GM19463 (cell line): ENCODE measurements around the gene TNPO2.

Experiments
- ATAC-seq: cut with Tn5 transposase; IDR thresholded peaks from one replicate; pipeline ENCODE4 v1.9.1; 2021; ENCODE audit warnings: mild to moderate bottlenecking, moderate library complexity; ENCODE audit not compliant: unreplicated experiment

TNPO2 gene

DNA sequence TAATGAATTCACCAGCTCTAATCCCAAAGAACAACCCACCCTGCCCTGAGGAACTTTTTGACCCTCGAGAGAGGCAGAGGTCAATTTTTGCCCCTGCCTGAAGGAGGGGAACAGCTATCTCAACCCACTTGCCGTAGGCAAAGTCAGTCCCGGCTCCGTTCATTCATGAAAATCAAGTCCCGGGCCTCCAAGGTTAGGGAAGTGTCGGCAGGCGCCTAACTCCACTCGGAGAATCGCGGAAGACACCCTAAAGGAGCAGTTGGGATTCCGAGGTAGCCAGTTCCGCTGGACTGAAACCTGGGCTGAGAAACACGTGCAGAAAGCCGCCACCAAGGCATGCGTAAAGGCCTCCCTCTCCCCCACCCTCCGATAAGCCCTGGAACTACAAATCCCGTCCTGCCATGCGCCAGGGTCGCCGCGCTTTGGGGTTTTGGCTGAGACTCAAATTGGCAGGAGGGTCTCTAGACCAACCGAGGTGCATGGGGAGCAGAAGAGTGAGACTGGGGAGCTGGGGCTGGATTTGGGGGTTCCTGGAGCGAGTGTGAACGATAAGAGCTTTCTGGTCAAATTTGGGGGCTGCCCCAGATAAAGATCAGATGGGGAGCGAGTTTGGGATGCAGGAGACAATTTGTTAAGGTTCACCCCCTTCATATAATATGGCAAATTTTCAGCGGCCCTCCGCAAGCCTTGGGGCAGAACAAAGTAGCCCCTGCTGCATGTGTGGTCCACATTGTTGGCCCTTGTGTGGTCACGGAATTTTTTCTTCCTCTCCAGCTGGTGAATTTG, at the start of gene TNPO2:
TSS of gene TNPO2 (minus strand) at position 292 of the 786 bp plus-strand sequence. CDS start 2,955 bp downstream, outside the sequence.
- no peak for ATAC-seq

DNA sequence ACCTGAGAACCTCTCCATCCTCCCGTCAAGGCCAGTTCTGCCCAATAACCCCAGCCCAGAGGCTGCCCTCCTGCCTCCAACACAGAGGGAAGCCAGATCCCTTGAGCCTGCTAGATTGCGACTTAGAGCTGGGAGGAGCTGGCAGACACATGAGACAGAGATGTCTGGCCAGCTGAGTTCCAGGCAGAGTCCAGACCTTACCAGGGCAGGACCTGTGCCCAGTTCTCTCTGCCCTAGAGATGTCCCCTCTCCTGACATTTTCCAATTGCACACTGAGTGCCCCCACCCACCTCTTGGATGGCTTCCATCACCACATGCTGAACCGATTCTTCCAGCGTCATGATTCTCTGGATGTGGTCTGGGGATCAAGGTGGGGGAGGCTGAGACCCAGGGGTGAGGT, 48.6 kb upstream of the TNPO2 start:
- ATAC-seq = no peak

DNA sequence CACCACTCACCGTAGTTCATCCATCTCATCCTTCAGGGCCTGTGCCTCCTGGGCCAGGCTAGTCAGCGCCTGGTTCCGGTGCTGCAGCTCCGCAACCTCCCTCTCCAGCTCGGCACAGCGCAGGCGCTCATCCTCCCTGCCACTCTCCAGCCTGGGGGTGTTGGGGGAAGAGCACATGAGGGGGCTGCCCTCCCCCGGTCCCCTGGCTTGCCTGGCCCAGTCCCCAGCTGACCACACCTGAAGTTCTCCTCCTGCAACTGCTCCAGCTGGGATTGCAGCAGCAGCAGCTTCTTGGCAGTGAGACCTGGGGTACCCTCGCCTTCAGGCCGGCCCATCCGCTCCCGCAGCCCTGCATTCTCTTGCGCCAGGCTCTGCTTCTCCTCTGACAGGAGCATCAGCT, 47.2 kb upstream of the TNPO2 start:
- ATAC-seq = no peak

DNA sequence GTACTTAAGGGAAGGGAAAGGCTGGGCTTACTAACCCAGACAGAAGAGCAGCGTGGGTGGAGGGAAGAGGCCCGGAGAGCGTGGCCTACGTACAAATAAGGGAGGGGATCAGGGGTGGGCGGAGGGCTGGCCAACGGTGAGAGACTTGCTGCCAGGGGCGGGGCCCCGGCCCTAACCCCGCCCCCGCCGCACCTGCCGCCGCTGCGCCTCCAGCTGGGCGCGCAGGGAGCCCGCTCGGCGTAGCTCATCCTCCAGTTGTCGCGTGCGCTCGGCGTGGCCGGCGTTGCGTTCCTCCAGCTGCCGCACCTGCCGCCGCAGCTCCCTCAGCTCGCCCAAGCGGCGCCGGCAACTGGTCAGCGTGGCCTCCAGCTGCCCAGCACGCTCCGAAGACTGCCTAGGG, 46.0 kb upstream of the TNPO2 start:
- ATAC-seq = no peak

DNA sequence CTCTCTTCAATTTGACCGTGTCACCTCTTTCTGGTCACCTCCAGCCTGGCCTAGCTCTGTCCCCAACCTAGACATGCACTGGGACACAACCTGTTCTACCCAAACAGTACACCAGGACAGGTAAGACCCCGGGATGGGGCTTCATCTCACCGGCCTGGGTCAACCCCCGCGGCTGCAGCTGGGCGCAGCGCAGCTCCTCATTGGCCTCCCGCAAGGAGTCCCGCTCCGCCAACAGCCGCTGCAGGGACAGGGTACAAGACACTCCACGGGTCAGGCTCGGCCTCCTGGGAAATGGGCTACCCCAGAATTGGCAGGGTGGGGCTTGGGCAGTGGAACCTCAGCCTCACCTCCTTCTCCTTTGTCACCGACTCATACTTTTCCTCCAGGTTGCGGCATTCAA, 43.9 kb upstream of the TNPO2 start:
- no peak for ATAC-seq

DNA sequence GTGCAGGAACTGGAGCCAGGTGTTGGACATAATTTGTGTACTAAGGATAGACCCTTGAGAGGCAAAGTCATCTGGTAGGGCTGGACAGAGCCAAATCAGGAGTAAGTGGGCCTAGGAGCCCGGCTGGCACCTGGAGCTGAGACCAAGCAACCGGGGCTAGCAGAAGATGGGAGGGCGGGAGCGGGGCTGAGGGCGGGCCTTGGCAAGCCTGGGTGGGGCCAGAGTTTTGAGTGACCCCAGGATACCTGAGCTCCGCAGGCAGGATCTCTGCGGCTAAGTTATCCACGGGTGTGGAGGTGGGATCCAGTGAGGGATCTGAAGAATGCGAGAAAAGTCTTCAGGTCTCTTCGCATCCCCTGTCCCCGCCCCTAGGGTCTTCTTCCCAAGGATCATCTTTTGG, 43.4 kb upstream of the TNPO2 start:
- no peak for ATAC-seq

DNA sequence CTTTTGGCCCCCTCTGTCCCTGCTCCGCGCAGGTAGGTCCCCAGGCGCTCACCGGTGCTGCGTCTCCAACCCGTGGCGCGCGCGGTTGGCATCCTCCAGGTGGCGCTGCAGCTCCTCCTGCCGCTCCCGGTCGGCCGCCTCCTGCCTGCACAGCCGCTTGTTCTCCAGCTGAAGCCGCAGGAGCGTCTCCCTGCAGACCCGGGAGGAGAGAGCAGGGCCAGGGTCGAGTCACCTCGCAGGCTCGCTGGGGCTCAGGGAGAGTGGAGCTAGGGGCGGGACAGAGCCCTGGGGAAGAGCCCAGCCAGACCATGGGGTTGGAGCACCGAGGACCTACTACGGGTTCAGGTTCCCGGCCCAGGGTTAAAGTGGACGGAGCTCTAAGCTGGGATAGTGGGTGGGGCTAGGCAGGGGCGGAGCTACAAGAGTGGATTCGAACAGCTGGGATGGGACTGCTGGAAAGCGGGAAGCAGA, 42.4 kb upstream of the TNPO2 start:
- peak; percentile 42 for ATAC-seq

DNA sequence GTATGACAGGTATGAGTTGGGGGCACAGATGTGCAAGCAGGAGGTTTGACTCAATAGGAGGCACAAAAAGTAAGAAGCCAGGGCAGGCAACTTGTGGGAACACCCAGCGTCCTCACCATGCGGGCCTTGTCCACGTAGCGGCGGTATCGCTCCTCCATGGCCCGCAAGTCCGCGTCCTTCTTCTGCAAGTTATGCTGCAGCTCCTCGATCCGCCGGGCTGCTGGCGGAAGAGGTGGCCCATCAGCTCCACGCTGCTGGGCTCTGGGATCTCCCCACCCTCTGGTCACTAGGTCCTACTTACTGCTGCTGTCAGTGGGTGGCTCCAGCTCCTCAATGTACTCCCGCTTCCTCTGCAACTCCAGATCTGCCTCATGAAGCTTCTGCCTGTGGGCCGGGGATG, 41.0 kb upstream of the TNPO2 start:
- ATAC-seq = no peak

DNA sequence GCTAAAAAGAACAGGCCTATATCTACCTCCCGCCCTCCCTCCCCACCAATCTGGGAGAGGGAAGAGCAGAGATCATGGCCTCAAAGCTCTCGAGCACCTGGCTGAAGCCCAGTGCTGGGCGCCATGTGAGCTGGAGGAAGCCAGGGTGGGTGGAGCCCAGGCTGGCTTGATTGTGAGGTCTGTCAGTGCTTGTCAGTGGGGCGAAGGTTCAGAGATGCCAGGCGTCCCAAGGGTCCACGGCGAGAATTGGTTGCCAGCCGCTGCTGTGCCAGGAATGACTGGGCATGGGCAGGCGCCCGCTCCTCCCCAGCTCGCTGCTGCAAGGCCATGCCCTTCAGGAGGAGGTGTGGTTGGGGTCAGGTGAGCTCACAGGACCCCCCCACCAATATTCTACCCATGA, 39.4 kb upstream of the TNPO2 start:
- ATAC-seq = no peak

DNA sequence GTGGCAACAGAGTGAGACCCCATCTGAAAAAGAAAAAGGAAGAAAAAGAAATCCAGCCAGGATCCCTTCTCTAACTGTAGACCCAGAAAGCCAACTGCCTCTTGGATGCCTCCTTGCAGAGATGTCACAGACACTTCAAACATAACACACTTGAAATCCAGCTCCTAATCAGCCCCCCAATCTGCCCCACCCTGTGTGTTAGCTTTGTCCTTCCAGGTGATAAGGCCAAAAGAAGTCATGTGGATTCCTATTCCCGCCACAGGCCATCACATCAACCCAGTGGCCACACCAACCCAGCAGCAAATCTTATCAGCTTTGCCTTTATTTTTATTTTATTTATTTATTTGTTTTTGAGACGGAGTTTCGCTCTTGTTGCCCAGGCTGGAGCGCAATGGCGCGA, 36.0 kb upstream of the TNPO2 start:
- no peak for ATAC-seq

DNA sequence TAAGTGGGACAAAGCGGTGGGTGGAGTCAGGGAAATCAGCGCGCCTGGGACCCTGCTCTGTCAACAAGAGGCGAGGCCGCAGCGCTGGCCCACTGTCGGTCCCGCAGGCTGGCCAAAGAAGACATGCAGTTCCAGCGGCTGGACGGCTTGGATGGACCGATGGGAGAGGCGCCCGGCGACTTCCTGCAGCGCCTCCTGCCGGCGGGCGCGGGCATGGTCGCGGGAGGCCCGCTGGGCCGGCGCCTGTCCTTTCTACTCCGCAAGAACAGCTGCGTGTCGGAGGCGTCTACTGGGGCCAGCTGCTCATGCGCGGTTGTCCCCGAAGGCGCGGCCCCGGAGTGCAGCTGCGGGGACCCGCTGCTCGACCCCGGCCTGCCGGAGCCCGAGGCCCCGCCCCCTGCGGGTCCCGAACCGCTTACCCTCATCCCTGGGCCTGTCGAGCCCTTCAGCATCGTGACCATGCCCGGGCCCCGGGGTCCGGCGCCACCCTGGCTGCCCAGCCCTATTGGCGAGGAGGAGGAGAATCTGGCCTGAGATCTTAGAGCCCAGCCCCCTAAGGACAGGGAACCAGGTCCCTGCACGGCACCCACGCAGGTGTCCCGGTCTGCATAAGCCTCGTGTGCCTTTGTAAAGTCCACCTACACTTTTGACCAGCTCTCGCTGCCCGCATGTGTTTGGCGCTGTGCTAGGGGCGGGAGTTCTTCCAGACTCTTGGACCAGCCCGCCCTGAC, 34.0 kb upstream of the TNPO2 start:
- no peak for ATAC-seq

DNA sequence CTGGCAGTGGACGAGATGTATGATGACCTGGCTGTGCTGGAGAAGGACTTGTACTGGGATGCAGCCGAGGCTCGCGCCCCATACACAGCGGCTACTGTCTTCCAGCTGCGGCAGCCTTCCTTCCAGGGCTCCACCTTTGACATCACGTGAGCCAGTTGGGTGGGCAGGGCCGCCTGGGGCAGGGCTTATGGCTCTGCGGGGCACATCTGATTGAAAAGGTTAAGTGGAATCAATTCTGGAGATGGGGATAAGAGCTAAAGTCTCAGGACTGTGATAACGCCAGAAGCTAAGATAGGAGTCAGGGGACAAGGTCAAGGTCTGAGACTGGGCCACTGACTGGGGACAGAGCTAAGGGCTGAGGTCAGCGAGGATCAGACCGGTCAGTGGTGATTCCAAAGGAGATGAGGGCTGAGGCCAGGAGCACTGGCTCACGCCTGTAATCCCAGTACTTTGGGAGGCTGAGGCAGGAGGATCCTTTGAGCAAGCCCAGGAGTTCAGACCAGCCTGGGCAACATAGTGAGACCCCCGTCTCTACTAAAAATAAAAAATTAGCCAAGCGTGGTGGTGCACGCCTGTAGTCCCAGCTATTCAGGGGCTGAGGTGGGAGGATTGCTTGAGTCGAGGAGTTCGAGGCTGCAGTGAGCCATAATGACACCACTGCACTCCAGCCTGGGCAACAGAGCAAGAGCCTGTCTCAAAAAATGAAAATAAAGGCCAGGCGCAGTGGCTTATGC, 32.6 kb upstream of the TNPO2 start:
- ATAC-seq = no peak

DNA sequence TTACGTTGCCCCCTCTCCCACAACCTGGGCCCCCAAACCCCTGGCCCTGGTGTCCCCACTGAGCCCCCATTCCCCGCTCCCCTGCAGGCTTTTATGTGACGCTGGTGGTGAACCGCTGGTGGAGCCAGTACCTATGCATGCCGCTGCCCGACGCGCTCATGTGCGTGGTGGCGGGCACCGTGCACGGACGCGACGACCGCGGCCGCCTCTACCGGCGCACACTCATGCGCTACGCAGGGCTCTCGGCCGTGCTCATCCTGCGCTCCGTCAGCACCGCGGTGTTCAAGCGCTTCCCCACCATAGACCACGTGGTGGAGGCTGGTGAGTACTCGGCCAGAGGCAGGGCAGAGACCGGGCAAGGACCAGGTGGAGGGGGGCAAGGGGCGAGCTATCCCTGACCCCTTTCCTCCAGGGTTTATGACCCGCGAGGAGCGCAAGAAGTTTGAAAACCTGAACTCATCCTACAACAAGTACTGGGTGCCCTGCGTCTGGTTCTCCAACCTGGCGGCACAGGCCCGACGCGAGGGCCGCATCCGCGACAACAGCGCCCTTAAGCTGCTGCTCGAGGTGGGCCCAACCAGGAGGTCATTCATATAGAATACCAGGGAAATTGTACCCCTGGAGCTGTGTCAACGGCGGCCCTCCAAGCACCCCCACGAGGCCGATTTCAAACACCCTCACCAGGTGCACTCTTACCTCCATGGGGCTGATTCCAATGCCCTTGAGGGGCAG, 30.9 kb upstream of the TNPO2 start:
- no peak for ATAC-seq

DNA sequence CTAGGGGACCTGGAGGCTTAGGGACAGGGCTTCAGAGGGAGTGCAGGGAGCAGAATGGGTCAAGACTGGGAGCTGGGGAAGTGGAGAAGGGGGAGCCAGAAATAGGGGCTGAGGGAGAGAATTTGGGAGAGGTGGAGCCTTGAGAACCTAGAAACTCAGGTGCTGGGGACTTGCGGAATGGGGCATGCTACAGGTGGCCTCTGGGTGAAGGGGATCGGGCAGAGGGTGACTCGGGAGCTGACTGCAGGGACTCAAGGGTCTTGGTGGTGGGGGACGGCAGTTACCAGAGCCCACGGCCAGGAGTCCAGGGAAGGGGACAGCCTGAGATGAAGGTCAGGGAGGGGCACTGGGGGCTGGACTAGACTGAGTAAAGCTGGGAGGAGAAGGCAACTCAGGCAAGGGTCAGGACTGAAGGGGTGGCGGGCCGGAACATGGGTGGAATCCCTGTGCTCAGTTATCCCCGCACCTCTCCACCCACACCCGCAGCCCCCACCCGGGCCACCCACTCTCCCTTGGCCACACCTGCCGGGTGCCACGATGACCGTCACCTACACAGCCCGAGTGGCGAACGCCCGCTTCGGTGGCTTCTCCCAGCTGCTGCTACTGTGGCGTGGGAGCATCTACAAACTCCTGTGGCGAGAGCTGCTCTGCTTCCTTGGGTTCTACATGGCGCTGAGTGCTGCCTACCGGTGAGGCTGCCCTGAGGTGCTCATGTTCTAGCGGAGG, 28.5 kb upstream of the TNPO2 start:
- ATAC-seq = no peak

DNA sequence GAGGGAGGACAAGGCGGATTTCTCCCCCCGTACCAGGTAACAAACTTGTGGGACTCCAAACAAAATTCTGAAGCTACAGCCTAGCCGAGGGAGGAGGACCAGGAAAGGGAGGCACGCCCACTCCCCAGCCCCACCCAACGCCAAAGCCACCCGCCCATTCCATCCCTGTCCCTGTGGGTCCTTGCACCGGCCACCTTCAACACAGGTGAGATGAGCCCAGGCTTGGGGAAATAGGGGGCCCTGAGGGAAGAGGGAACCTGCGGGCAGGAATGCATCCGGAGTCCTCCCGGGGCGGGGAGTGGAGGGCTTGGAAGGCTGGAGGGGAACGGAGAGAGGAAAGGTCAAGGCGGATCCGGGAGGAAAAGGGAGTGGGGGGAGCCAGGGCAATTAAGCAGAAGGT, 27.9 kb upstream of the TNPO2 start, which contains the start of gene BEST2:
TSS of gene BEST2 (plus strand) at position 157 of the 400 bp plus-strand sequence. CDS start 802 bp downstream, outside the sequence.
- ATAC-seq = no peak

DNA sequence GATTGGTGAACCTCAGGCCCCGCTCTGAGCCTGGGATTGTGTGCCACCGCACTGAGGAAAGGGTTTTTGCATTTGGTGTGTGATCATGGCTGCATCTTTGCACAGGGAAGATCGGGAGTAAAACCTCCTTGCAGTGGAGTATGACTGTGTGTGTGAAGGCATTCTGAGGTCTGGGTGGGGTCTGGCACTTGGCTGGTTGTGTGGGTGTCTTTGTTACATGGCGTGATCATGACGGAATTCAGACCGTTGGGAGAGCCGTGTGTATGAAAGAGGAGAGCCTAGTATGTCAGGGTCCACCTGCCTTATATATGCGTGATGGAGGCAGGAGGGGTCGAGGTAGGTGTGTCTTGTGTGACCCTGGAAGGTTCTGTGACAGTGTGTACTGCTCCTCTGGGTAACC, 27.1 kb upstream of the TNPO2 start:
- ATAC-seq = no peak

DNA sequence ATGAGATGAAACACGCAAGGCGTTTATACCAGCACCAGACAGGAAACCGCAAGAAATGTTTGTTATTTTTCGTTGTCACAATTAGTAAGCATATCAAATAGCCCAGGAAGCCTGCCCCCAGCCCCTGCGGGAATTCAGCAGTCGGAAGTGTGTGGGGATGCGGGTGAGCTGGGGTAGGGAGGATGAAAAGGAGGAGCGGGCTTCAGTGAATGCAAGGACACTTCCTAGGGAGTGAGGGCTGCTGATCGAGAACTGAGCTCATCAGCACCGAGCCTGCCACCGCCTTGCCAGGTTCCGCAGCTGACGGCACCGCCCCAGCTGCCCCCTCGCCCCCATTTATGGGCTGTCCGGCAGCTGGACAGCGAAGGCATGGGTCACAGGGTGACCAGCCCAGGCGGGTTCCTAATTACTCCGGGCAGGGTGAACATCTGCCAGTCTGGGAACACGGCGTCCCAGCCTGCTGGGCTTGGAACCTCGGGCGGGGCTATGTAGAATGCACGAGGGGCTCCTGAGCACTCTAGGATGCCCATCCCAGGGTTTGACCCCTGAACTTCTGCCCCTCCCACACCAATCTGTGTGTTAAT, 26.3 kb upstream of the TNPO2 start:
- ATAC-seq = no peak

DNA sequence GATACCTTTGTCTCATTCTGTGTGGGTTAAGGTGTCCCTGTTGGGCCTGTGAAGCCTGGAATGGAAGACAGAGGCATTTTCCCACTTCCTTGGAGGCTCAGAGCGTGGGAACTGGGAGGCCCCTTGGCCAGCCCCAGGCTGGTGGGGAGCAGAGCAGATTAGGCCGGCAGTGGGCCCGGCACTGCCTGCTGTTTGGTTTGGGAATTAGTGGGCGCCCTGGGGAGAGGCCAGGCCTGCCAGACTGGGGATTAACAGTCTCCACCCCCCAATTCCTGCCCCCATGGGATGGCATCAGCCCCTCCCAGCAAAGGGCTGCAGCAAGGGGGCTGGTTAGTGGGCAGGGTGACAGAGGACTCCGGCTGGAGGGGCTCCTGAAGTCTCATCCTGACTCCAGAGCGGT, 24.8 kb upstream of the TNPO2 start:
- ATAC-seq = no peak

DNA sequence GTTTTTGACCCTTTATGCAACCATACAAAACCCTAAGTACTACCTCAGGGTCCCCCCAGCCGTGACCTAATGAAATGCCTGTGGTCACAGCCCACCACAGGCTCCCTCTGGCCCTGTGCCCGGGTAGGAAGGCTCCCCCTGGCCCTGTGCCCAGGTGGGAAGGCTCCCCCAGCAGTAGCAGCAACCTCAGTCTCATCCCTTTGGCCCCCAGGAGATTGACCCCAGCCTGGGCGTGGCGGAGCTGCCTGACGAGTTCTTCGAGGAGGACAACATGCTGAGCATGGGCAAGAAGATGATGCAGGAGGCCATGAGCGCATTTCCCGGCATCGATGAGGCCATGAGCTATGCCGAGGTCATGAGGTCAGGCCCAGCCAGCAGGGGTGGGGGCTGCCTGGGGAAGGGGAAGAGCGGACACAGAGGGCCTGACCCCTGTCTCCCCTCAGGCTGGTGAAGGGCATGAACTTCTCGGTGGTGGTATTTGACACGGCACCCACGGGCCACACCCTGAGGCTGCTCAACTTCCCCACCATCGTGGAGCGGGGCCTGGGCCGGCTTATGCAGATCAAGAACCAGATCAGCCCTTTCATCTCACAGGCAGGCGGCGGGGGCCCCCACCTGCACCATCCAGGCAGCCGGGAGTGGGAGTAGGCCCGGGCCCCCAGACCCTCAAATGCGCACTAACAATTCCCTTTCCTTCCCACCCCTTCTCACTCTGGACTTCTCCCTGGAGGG, 21.6 kb upstream of the TNPO2 start:
- no peak for ATAC-seq
